Measurements from ENCODE around the gene SHISAL1. TPM values are rescaled to one million over a fixed set of nuclear protein-coding genes. Genes with fewer than 3 reads are reported as not detected.
"Not testable (repeated sequence)": the region's sequence is repeated elsewhere in the genome, so short reads cannot be mapped to it uniquely, and the experiment has no call there.

Gene SHISAL1
- total and polyA plus RNA-seq, 2 donors (not counting 3 experiments of a cell fraction or from before 2014, with no cell fraction given), result 0.01 to 0.07 TPM

GRCh38 chr22:44242946-44243724, 69.6 kb downstream of the SHISAL1 start:
- no peaks in the 10 kb centered on the region for H3K79me2 ChIP-seq (ENCODE audit: control insufficient read depth, insufficient read depth, low read length)
- no peak overlapping the region for H2AFZ ChIP-seq (ENCODE audit: low read depth, low read length)
- H3K9me3 ChIP-seq (replicated peaks; ENCODE audit: control insufficient read depth, insufficient read depth, low read length), result no peaks in the 10 kb centered on the region
- ChIA-PET POLR2A (no interaction called here), CTCF (interaction anchor here (0.7 kb wide), 1 partner anchor 381 kb away, joined by 3 read pairs; no protein-coding TSS in a partner anchor)
- TF ChIP-seq, protein P1, sequence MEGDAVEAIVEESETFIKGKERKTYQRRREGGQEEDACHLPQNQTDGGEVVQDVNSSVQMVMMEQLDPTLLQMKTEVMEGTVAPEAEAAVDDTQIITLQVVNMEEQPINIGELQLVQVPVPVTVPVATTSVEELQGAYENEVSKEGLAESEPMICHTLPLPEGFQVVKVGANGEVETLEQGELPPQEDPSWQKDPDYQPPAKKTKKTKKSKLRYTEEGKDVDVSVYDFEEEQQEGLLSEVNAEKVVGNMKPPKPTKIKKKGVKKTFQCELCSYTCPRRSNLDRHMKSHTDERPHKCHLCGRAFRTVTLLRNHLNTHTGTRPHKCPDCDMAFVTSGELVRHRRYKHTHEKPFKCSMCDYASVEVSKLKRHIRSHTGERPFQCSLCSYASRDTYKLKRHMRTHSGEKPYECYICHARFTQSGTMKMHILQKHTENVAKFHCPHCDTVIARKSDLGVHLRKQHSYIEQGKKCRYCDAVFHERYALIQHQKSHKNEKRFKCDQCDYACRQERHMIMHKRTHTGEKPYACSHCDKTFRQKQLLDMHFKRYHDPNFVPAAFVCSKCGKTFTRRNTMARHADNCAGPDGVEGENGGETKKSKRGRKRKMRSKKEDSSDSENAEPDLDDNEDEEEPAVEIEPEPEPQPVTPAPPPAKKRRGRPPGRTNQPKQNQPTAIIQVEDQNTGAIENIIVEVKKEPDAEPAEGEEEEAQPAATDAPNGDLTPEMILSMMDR (IDR thresholded peaks at IDR 0.05; ENCODE audit: extremely low read depth in 1 of 2, insufficient read depth in 1 of 2, low read depth in 1 of 2, low read length in 2 of 2), result no peak
- TF ChIP-seq MAX (IDR thresholded peaks at IDR 0.05; ENCODE audit: insufficient read depth, insufficient read length), result no peak
- intact Hi-C loops (cut with micrococcal nuclease) (no loop called here), dilution Hi-C loops (cut with MboI; ENCODE audit: extremely low pct_ligation_motif_present, low sequenced_read_pairs) (no loop called here)
- no peaks in the 10 kb centered on the region for H3K27me3 ChIP-seq (ENCODE audit: control insufficient read depth in 2 of 2, insufficient read depth in 2 of 2, low read length in 2 of 2)
- FAIRE-seq (no peak), DNase-seq (ENCODE audit: low read depth, low spot score) (no peak)
- no peak overlapping the region for H3K4me3 ChIP-seq (replicated peaks in 1 of 3; ENCODE audit: insufficient read depth in 1 of 3, low read depth in 1 of 3, low read length in 3 of 3)
- no peaks in the 10 kb centered on the region for H3K9me1 ChIP-seq (replicated peaks; ENCODE audit: control insufficient read depth, extremely low read depth, insufficient read depth, low read length)
- H3K27ac ChIP-seq (ENCODE audit: insufficient read depth, low read depth, low read length), result no peak overlapping the region
- H4K20me1 ChIP-seq (replicated peaks; ENCODE audit: control insufficient read depth, extremely low read depth, insufficient read depth, low read length), result no peaks in the 10 kb centered on the region
- no peak overlapping the region for H3K9ac ChIP-seq (replicated peaks; ENCODE audit: extremely low read depth, insufficient read depth, low read length)
- H3K4me2 ChIP-seq (ENCODE audit: insufficient read depth, low read length), result no peak overlapping the region
- no TSS peak for BruUV-seq (replicated peaks)
- no peaks in the 10 kb centered on the region for H3K4me1 ChIP-seq (ENCODE audit: control insufficient read depth, extremely low read depth, insufficient read depth, low read length)
- H3K36me3 ChIP-seq (ENCODE audit: control insufficient read depth in 2 of 2, extremely low read depth in 1 of 2, insufficient read depth in 2 of 2, low read length in 2 of 2), result no peaks in the 10 kb centered on the region

- H4K20me1 ChIP-seq (replicated peaks; ENCODE audit: control insufficient read depth, extremely low read depth, insufficient read depth, low read length); intact Hi-C loops (cut with micrococcal nuclease); H3K36me3 ChIP-seq (ENCODE audit: control insufficient read depth in 2 of 2, extremely low read depth in 1 of 2, insufficient read depth in 2 of 2, low read length in 2 of 2); H3K4me1 ChIP-seq (ENCODE audit: control insufficient read depth, extremely low read depth, insufficient read depth, low read length); H3K9me1 ChIP-seq (replicated peaks; ENCODE audit: control insufficient read depth, extremely low read depth, insufficient read depth, low read length); H3K27ac ChIP-seq (ENCODE audit: insufficient read depth, low read depth, low read length); H3K9ac ChIP-seq (replicated peaks; ENCODE audit: extremely low read depth, insufficient read depth, low read length); H3K4me2 ChIP-seq (ENCODE audit: insufficient read depth, low read length); H3K79me2 ChIP-seq (ENCODE audit: control insufficient read depth, insufficient read depth, low read length); CTCF ChIA-PET; BruUV-seq (replicated peaks); POLR2A ChIA-PET; H3K27me3 ChIP-seq (ENCODE audit: control insufficient read depth in 2 of 2, insufficient read depth in 2 of 2, low read length in 2 of 2); H3K9me3 ChIP-seq (replicated peaks; ENCODE audit: control insufficient read depth, insufficient read depth, low read length); dilution Hi-C loops (cut with MboI; ENCODE audit: extremely low pct_ligation_motif_present, low sequenced_read_pairs); DNase-seq (ENCODE audit: low read depth, low spot score); H3K4me3 ChIP-seq (replicated peaks in 1 of 3; ENCODE audit: insufficient read depth in 1 of 3, low read depth in 1 of 3, low read length in 3 of 3); H2AFZ ChIP-seq (ENCODE audit: low read depth, low read length): not testable (repeated sequence)
- peak; percentile 4 for FAIRE-seq
Measured at GRCh38 chr22:44241121-44241520, 71.6 kb downstream of the SHISAL1 start.
